Calu3 (cell line): ENCODE results near the gene CALHM2. TPM values are rescaled to one million over a fixed set of nuclear protein-coding genes. Genes with fewer than 3 reads are reported as not detected.

Experiments
- BruUV-seq: library from RNA; stranded (reverse); fragments of 400-500 nt; replicated peaks from 2 replicates; lab custom pipeline; 2021; lab: Mats Ljungman, UMichigan
- CTCF ChIA-PET: fragments of 300-600 bp; sonication (Branson Sonifier 250); formaldehyde crosslinking; loops from one replicate; lab custom pipeline; 2022; ENCODE audit warnings: antibody characterized with exemption; lab: Charles Lee
- DNase-seq: peaks from one replicate; pipeline ENCODE4 v3.0.0; 2022
- H3K27ac Mint-ChIP-seq: one replicate; pipeline ENCODE4 v1.8.0; 2022; ENCODE audit warnings: mixed read lengths; ENCODE audit not compliant: unreplicated experiment
- H3K27me3 Mint-ChIP-seq: one replicate; pipeline ENCODE4 v1.8.0; 2022; ENCODE audit warnings: mixed read lengths; ENCODE audit not compliant: unreplicated experiment
- H3K36me3 Mint-ChIP-seq: one replicate; pipeline ENCODE4 v1.8.0; 2022; ENCODE audit warnings: mild to moderate bottlenecking, moderate library complexity, mixed read lengths; ENCODE audit not compliant: insufficient read depth, unreplicated experiment
- H3K4me1 Mint-ChIP-seq: one replicate; pipeline ENCODE4 v1.8.0; 2022; ENCODE audit warnings: mild to moderate bottlenecking, low read depth, mixed read lengths; ENCODE audit not compliant: unreplicated experiment
- H3K4me3 Mint-ChIP-seq: one replicate; pipeline ENCODE4 v1.8.0; 2022; ENCODE audit warnings: mild to moderate bottlenecking, low read depth, moderate library complexity, mixed read lengths; ENCODE audit not compliant: unreplicated experiment
- H3K9me3 Mint-ChIP-seq: one replicate; pipeline ENCODE4 v1.8.0; 2022; ENCODE audit warnings: low read depth, mixed read lengths; ENCODE audit not compliant: unreplicated experiment
- CTCF ChIP-seq: fragments of 200-600 bp; IDR thresholded peaks from one replicate; pipeline ENCODE4 v1.8.0; 2022; ENCODE audit warnings: antibody characterized with exemption; ENCODE audit not compliant: unreplicated experiment
- intact Hi-C: fragments of 100-400 bp; cut with micrococcal nuclease; formaldehyde crosslinking; loops from one replicate; pipeline ENCODE4 v1.10.0; 2022; ENCODE audit not compliant: unreplicated experiment
- total RNA-seq: library from RNA; stranded (reverse); gene quantifications from 2 replicates; pipeline ENCODE4 v1.2.3, GENCODE V29; 2022

The CALHM2 gene
- total RNA-seq, 1 experiment from 2014 or later: 0.45 TPM

GRCh38 chr10:103498936-103499638 lies 46.9 kb upstream of the CALHM2 start:
- Mint-ChIP-seq H3K4me1 (peaks cover 12% of the 10 kb centered on the region), H3K27me3 (peaks cover 66% of the 10 kb centered on the region), H3K27ac (no peak overlapping the region), H3K4me3 (no peak overlapping the region), H3K9me3 (no peaks in the 10 kb centered on the region), H3K36me3 (no peaks in the 10 kb centered on the region)
- CTCF ChIA-PET: no interaction called here
- intact Hi-C loops: no loop called here
- DNase-seq: no peak
- TF ChIP-seq CTCF: no peak
- no TSS peak for BruUV-seq

- CTCF ChIA-PET: no interaction called here
- no TSS peak for BruUV-seq
- no peak overlapping the region for H3K4me3 Mint-ChIP-seq
- H3K36me3 Mint-ChIP-seq: no peaks in the 10 kb centered on the region
- TF ChIP-seq CTCF: no peak
- H3K27ac Mint-ChIP-seq: no peak overlapping the region
- intact Hi-C loops: no loop called here
- no peaks in the 10 kb centered on the region for H3K9me3 Mint-ChIP-seq
- DNase-seq: no peak
- peaks cover 72% of the 10 kb centered on the region for H3K27me3 Mint-ChIP-seq
- peaks cover 9% of the 10 kb centered on the region for H3K4me1 Mint-ChIP-seq
Measured at GRCh38 chr10:103497161-103497915, 45.2 kb upstream of the CALHM2 start.

GRCh38 chr10:103495321-103495720 lies 43.2 kb upstream of the CALHM2 start:
- no peak overlapping the region for H3K27ac Mint-ChIP-seq
- peaks cover 22% of the 10 kb centered on the region for H3K4me1 Mint-ChIP-seq
- CTCF ChIA-PET: no interaction called here
- no peak for TF ChIP-seq CTCF
- H3K36me3 Mint-ChIP-seq: no peaks in the 10 kb centered on the region
- H3K27me3 Mint-ChIP-seq: peaks cover 70% of the 10 kb centered on the region
- DNase-seq: no peak
- no peak overlapping the region for H3K4me3 Mint-ChIP-seq
- no peaks in the 10 kb centered on the region for H3K9me3 Mint-ChIP-seq
- BruUV-seq: no TSS peak
- intact Hi-C loops: no loop called here

- no peak for TF ChIP-seq CTCF
- H3K27ac Mint-ChIP-seq: no peak overlapping the region
- CTCF ChIA-PET: no interaction called here
- BruUV-seq: no TSS peak
- peaks cover 69% of the 10 kb centered on the region for H3K27me3 Mint-ChIP-seq
- H3K4me3 Mint-ChIP-seq: peak overlapping the region; percentile 67
- intact Hi-C loops: no loop called here
- DNase-seq: no peak
- H3K36me3 Mint-ChIP-seq: no peaks in the 10 kb centered on the region
- peaks cover 22% of the 10 kb centered on the region for H3K4me1 Mint-ChIP-seq
- H3K9me3 Mint-ChIP-seq: no peaks in the 10 kb centered on the region
Measured at GRCh38 chr10:103493916-103494877, 42.0 kb upstream of the CALHM2 start.
